HCEC 1CT (cell line): Measurements from ENCODE around the gene KCNN3.

Source experiments
- DNase-seq: peaks from one replicate; pipeline ENCODE4 v3.0.0-alpha.2; 2017

The KCNN3 gene

DNA sequence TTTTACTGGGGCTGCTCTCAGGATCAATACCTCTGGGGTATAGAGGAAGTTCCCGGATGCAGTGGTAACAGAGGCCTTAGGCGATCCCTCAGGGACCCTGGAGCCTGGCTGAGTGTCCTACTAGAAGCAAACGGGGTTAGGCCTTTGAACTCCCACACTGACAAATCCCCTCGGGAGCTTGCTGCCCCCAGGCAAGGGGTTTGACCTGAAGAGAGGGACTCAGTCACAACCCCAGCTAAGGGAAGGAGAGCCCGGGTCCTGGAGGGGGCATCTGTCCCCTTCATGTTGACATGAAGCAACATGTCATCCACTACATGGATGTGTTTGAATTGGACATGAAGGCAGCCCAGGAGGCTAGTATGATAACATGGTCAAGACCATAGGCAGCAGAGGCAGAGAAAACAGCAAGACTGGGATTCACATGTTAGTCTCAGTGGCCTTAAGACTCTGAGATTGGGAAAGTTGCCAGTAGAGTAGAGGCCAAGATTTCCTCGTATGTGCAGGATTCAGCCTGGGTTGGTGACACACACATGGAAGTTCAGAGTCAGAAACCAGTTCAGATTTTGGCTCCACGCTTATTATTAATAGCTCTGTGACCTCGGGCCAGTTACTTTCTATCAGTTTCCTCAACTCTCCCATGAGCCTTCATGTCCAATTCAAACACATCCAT lies 101.5 kb downstream of the KCNN3 start:
- DNase-seq: no peak

DNA sequence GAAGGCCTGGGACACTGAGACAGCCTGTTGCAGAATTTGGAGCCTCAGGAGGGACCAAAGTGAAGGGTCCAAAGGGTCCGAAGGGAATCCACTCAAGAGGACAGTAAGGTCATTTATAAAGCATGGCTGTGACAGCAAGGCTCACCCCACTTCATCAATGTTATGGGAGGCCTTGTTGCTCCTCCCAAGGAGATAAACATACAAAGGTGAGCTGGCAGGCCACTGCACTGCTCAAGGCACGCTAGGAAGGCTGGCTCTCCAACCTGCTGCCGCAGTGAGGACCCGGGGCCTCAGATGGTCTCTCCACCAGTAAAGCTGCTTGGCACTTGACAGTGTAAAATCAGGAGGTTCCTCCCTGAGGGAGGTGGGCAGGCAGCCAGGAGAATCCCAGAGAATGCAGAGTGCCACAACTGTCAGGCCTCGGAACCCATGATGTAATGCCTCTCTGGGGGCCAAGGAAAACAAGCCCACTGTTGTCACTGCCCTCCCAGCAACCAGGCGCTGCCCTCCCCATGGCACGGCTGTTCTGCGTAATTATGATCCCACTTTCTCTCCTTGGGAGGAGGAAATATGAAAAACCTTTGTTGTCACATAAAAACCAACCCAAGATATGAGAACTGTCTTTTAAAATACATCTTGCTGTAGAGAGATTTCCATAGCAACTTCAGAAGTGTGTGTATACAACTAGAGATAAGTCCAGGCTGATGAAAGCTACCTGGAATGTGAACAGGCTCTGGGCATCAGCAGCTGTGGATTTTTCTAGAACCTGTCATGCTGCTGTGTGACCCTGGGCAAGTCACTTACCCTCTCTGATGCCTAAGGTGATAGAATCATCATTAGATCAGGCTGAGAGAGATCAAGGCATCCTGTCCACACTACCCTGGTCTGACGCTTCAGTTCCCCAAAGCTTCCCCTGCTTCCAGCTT lies 102.5 kb downstream of the KCNN3 start:
- DNase-seq: no peak

DNA sequence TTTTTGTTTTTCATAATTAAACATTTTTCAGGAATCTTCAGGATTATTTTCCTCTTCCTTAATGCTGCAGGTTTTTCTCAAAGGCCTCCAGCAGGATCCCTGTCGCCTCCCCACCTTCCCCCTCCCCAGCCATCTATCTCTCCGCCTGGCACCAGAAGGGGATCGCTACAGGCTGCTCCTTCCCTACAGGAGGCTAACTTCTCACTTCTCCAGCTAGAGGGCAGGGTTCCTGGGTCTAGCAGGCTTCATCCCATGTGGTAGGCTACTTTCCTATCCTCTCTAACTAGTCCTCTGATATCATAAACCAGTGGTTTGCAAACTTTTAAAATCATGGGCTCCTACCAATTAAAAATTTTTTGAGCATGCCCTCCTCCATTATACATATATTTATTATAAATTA lies 104.1 kb downstream of the KCNN3 start:
- DNase-seq: peak; percentile 15

DNA sequence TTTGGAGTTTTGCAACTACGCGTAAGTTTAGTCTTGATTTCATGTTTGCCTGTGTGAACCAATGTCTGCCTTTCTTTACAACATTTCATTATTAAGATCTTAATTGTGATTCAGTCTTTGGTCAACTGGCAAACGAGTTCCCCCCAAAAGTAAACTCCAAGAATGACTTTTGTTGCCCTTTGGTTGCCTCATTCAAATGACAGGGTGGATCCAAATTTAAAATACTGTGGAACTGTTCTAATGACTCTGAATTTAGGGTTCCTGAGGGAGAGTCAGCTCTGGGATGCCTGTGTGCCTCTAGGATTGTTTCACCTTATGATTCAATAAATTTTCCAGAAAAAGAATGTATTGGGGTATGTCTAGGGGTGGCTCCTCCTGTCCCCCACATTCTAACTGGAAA lies 105.3 kb downstream of the KCNN3 start:
- no peak for DNase-seq

DNA sequence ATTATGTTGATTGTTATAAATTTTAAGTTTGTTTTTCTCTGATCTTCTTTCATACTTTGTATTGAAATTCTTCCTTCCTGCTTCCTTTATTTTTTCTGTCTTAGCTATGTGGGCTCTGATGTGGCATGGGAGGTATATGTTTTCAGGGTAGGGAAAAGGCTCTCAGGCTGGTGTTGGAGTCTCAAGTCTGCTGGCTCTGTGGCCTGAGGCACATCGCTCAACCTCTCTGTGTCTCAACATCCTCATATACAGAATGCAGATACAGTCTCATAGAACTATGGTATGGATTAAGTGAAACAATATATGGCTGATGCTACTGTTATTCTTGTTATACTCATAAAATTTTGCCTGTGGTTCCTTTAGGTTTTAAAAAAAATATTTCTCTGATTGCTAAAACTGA lies 105.9 kb downstream of the KCNN3 start:
- DNase-seq: no peak

DNA sequence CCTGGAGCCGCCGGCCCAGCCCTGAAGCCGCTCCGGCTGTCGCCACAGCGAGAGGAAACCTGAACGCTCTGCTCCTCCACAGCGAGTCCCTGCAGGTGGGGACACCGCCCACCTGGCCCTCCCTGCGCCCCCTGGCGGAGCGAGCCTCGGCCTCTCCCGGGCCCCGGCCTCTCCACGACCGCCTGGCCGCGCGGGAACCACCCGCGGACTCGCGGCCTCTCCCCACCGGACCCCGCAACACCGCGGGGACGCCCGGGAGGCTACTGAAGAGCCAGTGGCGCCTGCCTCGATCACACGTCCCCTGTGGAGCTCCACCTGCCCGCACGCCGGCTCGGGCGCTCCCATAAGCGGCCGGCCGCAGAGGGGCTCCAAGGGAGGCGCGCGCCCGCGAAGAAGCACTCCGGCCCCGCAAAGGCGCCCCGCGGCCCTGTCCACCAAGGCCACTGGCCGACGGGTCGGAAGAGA lies 109.6 kb downstream of the KCNN3 start:
- DNase-seq: no peak

DNA sequence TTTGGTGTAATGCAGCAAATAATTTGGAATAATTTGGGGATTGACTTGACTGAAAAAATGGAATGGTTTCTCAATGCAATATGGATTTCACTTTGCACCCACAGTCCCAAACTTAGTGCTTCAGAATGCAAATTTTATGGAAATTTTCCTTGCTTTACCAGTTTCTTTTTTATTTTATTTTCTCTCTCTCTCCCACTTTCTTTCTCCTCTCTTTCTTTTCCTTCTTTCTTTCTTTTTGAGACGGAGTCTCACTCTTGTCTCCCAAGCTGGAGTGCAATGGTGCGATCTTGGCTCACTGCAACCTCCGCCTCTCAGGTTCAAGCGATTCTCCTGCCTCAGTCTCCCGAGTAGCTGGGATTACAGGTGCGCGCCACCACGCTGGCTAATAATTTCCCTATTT lies 110.3 kb downstream of the KCNN3 start:
- DNase-seq: no peak

DNA sequence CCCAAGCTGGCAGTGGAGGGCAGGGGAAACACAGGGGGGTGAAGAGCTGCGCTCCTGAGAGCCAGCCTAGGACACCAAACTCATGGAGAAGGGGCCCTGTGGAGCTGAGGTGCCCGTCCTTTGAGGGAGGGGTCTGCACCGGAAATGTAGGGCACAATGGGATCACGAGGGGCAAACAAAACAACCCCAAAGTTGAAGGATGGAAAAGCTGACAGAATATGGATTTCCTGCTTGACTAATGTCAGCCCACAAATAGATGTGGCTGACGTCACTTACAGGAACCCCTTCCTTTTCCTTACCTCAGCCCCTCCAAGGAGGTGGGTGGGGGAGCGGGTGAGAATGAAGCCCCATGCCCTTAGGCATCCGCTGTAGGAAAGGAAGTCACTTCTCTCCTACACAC lies 110.9 kb downstream of the KCNN3 start:
- DNase-seq: no peak

DNA sequence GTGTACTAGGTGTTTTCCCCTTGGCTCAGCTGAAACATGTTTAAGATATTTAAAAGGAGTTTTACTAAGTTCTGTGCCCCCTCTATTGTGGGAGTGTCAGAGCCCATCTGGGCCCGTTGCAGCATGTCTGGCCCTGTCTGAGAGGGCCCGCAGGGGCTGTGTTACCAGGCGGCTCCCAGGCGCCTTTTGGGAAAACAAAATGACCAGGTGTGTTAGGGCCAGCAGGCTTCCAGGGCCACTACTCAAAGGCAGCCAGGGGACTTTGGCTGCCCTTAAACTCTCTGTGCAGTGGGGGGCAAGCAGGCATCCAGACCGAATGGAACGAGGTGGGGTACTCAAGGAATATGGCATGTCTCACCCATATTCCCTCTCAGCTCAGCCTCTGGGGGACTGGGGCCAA lies 111.7 kb downstream of the KCNN3 start:
- no peak for DNase-seq

DNA sequence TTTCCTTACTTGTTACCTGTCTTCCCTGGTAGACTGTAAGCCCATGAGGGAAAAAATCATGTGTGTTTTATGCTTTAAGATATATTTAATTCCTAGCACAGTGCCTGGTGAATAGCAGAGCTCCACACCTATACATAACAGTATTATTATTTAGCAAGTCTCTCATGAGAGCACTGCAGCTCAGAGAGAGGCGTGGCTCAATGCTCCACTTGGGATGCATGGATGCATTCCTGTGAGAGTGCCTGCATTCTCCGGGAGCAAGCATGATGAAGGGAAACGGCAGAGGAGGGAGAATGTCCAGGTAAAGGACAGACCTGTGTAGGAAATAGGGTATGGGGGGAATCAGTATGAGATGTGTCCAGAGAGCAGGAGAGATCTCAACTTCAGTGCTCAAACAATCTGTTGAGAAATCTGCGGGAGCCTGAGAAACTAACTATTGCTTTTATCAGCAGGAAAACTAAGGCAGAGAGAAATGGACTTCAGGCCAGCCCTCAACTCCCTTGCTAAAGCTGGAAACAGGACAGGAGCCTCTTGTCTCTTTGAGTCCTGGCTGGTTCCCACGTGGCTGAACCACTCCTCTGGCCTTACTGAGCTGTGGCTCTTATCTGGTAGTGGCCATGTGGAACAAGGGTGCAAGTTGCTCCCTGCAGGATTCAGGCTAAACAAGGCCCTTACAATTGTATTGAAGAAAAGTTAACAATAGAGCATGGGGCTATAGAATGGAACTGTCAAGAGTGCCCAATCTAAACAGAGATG lies 113.1 kb downstream of the KCNN3 start:
- no peak for DNase-seq

DNA sequence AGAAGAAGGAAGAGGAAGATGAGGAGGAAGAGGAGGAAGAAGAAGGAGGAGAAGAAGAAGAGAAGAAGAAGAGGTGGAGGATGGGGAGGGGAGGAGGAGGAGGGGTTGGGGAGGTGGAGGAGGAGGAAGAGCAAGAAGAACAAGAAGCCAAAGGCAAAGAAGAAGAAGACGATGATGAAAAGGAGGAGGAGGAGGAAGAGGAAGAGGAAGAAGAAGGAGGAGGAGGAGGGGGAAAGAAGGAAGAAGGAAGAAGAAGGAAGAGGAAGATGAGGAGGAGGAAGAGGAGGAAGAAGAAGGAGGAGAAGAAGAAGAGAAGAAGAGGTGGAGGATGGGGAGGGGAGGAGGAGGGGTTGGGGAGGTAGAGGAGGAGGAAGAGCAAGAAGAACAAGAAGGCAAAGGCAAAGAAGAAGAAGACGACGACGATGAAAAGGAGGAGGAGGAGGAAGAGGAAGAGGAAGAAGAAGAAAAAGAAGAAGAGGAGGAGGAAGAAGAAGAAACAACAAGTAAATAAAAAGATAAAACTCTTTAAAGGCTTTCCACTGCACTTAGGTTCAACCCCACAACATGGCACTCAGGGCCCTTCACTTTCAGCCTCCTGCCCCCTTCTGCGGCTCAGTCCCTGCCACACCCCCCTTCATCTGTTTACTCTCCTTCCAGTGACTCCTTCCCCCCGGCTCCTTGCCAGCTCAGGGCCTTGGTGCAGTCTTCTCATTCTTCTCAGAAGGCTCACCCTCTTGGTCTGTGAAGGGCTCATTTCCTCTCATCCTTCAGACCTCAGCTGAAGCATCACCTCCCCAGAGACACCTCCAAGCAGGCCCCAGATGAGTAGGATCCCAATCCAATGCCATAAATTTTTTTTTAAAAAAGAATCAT lies 114.0 kb downstream of the KCNN3 start:
- peak; percentile 19 for DNase-seq

DNA sequence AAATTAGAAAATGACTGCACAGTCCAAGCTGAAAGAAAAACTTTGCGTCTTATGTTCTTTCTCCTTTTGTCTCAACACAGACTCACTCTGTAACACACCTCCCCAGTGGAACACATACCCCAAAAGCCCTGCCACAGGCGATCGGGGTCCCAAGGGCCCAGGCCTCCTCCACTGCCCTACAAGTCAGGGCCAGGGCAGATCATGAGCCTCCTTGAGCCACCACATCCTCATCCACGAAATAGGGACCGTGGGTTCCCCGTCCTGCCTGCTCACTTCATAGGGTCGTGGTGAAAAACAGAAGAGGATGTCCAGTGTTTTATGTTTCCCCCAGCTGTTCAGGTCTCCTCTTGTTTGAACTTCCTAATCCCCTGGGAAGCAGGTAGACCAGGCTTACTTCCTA lies 116.7 kb downstream of the KCNN3 start:
- DNase-seq: no peak

DNA sequence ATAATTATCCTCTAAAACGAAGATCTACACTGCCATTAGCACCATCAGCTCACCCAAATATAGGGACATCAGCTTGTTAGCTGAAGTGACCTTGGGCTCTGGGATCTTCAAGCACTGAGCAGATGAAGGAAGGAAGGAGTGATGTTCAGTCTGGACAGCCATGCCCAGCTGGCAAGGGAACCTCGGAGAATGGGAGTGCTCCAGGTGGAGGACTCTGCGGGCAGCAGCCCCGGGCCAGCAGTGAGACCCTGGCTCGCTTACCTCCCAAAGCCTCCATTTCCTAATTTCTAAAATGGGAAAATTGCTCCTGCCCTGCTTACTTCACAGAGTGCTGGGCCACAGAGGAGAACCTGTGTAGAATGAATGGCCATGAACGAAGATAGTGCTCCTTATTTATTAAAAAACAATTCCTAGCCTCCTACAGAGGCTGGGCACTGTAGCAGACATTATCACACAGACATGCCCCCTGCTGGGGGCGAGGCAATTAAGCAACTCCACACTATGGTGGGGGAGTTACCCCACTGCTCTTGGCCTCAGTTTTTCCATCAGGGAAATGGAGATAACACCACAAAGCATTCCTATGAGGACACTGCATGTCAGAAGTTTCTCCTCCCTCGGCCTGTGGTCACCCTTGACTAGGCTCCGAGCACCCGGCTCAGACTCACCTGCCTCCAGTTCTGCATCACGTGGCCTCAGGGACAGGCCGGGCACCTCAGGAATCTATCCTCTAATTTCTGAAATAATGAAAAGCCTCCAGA lies 117.6 kb downstream of the KCNN3 start:
- DNase-seq: no peak

DNA sequence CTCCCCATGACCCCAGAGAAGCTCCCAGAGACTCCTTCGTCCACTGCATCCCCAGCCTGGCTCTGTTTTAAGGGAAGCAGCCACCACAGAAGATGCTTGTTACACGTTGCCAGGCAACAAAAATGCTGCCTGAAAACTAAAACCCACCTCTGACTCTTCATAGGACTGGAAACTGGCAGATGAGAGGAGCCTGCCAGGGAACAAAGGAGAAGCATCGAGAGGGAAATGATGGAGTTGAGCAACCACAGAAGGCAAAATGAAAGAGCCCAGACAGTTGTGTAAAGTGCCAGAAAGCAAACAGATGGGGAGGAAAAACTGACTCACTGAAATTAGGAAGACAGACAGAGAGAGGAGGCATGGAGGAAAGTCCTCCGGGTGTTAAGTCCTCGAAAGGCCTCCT lies 118.4 kb downstream of the KCNN3 start:
- DNase-seq: peak; percentile 28

DNA sequence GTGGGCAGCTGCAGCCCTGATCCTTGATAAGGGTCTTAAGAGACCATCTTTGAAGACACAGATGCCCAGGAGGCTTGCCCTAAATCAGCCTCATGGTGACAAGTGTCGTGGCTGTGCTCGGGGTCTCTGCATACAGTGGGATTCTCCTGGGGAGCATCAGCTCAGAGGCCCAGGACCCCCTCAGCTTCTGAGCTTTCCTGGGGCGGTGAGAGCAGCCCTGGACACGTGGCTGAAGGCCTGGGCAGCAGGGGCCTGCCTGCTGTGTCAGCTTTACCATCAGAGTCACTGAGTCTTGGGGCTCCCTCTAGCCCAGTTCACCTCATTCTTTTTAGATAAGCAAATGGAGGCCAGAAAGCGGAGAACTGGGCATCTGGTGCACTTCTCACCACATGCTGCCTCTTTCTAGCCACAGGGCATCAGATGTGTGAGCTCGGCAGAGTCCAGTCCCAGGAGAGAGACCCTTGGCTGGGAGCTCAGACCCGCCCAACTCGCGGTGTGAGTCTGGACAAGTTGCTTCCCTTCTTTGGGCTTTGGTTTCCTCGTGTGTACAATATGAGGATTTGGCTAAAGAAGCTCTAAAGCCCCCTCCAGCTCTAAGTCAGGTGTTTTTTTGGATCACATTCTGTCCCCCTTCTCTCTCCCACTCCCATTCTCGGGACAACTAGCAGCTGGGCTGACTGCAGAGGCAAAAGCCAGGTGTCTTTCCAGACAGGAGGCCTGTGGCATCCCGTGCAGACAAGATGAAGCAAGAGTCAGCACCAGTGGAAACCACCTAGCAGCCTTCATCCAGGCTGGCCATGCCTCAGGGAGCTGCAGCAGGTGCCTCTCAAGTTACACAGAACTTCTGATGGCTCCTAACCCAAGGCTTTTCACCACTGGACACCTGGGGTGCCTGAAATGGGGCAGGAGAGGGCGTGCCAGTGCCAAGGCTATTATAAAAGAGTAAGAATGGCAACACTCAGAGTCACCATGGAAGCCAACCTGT lies 119.1 kb downstream of the KCNN3 start:
- no peak for DNase-seq

DNA sequence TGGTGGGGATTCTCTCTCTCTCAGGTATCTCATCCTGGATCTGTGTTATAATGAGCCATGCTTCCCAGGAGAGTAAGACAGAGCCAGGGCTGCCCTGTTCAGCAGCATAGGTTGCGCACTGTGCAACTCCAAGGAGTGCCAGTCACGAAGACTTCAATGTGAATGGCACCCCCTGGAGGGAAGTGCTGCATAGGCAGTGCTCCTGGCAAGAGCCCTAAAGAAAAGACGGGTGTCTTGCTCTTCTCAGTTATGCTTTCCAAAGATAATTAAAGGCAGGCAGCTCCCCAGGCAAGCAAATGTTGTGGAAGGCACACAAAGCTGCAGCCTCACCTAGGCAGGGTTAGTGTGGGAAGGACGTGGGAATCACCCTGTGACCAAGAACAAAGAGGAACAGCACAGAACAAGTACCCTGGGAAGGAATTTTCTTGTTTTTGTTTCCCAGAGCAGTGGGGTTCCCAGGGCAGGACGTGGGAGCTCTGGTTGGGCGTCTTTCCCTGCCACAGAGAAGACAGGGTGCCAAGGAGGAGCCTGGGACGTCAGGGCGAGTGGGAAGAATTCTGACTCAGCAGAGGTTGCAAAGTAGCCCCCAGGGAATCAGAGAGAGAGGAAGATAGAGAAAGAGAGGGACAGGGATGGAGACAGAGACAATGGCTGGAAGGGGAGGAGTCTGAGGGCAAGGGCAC lies 120.9 kb downstream of the KCNN3 start:
- DNase-seq: peak; percentile 17

DNA sequence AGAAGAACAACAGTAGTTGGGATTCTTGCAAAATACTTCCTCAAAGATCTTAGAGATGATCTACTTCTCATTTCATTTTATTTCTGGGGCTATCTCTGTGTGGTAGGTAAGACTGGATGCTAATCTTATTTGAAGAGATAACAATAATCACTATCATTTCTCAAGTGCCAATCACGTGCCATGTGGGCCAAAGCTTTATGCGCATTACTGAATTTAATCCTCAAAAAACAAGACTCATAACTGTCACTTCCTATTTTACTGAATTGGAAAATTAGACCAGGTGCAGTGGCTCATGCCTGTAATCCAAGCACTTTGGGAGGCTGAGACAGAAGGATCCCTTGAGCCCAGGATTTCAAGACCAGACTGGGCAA lies 121.7 kb downstream of the KCNN3 start:
- no peak for DNase-seq

DNA sequence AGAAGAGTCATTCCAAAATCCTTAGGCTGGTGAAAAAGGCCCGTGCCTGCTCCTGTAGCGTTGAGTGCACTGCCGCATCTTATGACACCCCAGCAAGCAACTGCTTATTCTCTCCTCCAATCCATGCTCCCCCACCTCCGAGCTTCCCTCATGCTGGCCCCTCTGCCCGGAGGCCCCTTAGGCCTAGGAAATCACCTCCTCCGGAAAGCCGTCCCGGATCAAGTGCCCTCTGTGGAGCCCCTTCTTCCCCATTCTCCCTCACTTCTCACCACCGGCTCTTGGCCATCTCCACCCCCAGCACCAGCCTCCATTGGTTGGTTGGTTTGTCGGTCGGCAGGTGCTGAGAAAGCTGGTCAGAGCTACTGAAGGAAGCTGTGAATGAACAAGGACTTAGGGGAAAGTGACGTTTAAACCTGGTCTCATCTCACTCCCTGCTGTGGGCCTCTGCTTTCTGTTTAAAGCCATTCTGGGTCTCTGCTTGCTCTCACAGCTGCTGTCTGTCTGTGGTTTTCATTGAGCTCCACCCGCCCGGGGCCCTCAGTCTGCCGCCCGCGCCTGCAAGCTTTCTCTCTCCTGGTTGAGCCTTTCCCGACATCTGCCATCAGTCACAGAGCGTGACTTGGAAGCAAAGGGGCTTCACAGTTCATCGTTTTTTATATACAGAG lies 122.2 kb downstream of the KCNN3 start:
- no peak for DNase-seq

DNA sequence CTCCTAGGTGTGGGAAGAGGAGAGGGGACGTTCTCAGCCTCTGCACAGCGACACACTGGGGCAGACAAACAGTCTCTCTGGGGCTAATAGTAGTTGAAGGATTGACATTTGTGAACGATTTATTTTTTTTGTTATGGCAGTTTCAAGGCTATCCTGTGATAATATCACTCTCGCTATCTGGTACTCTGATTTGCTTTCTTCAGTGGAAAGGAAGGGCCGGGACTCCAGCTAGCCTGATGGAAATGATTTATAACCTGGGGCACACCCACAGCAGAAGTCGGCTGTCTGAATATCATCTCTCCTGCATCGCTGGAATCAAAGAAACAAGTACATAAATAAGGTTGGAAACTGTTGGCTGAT lies 122.7 kb downstream of the KCNN3 start:
- no peak for DNase-seq
